Measurements from ENCODE around the gene PFKL.

DNA sequence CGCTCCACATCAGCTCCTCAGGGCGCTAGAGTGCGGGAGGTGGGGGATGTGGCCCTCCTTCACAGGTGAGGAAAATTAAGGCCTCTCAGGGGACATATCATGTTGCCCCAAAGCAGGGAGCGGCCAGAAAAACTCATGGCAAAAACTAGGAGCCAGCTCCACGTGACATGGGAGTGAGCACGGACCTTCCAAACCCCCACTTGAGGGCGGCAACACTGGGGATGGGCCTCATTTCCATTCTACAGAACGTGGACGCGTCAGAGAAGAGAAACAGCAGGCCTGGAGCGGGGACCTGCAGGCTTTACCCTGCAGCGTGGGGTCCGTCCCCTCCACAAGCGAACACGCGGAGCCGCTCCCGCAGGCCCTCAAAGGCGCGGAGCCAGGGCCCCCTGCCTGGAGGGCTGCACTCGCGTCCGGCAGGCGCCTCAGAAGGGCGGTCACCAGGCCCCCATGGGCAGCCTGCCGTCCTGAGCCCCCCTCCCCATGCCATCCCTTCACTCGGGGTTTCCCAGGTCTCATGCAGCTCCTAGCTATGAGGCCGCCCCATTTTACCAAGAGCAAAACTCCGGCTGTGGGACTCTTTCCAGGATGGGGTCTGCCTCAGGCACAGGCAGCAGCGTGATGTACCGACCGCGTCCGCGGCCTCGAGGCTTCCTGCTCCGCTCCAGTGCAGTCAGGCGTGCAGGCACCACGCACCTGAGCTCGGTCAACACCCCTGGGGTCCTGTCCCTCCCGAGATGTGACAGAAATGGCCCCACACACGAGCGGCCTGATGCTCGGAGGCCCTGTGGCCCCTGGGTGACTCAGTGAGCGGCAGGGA, 33.9 kb downstream of the PFKL start:
- TF ChIP-seq EZH2 (IDR thresholded peaks at IDR 0.05) (no peak), POLR2AphosphoS5 (IDR thresholded peaks at IDR 0.05; ENCODE audit: borderline replicate concordance, low read depth, low read length) (no peak)
